ENCODE measurements around the gene LCORL. TPM values are rescaled to one million over a fixed set of nuclear protein-coding genes. Genes with fewer than 3 reads are reported as not detected.

Gene LCORL
- total RNA-seq, 1 donor from 2014 or later, result 1.4 TPM

DNA sequence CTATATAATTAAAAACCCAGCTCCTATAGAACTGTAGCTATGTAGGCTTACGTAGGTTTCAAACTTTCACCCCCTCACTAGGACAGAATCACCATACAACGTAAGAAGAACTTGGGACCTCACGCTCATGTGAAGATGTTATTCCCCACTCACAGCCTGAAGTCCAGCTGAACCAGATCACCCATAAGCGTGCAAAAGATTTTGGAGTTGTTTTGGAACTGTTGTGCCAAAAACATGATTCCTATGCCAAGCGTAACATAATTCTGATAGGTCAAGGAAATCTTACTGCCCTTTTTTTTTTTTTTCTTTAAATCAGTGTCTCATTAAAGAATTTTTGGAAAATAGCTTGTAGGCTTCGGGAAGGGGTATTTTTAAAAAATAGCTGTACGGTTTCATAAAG is 57.0 kb downstream of the LCORL start:
- intact Hi-C loops (cut with DNase I), result no loop called here
- TF ChIP-seq, protein P1, sequence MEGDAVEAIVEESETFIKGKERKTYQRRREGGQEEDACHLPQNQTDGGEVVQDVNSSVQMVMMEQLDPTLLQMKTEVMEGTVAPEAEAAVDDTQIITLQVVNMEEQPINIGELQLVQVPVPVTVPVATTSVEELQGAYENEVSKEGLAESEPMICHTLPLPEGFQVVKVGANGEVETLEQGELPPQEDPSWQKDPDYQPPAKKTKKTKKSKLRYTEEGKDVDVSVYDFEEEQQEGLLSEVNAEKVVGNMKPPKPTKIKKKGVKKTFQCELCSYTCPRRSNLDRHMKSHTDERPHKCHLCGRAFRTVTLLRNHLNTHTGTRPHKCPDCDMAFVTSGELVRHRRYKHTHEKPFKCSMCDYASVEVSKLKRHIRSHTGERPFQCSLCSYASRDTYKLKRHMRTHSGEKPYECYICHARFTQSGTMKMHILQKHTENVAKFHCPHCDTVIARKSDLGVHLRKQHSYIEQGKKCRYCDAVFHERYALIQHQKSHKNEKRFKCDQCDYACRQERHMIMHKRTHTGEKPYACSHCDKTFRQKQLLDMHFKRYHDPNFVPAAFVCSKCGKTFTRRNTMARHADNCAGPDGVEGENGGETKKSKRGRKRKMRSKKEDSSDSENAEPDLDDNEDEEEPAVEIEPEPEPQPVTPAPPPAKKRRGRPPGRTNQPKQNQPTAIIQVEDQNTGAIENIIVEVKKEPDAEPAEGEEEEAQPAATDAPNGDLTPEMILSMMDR (IDR thresholded peaks at IDR 0.05), result no peak
- DNase-seq (ENCODE audit: low spot score in 2 of 2), result no peak
- Histone ChIP-seq H3K36me3 (peaks cover 0 to 7% of the 10 kb centered on the region in 2 donors), H3K4me3 (no peak overlapping the region), H3K27ac (no peak overlapping the region), H3K4me1 (no peaks in the 10 kb centered on the region), H3K27me3 (no peaks in the 10 kb centered on the region), H3K9me3 (no peaks in the 10 kb centered on the region)

DNA sequence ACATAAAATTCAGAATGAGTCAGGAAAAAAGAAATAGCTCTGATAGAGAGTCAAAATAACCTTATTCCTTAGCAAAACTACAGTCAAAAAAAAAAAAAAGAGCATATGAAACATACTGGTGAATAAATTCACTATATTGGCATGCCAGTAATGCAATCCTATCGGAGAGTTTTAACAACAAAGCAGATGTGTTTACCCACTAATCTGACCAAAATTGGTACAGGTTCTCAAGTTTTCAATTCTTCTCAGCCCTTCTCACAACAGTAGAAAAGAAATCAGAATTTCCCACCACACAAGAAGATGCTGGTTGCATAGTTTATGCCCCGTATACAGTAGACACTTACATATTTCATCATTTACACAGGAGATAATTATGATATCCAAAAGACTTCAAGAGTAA is 59.4 kb downstream of the LCORL start:
- Histone ChIP-seq H3K4me3 (no peak overlapping the region), H3K4me1 (no peaks in the 10 kb centered on the region), H3K36me3 (peaks cover 0 to 7% of the 10 kb centered on the region in 2 donors), H3K27ac (no peak overlapping the region), H3K27me3 (no peaks in the 10 kb centered on the region), H3K9me3 (no peaks in the 10 kb centered on the region)
- intact Hi-C loops (cut with DNase I), result no loop called here
- no peak for DNase-seq (ENCODE audit: low spot score in 2 of 2)
- TF ChIP-seq, protein P1 (IDR thresholded peaks at IDR 0.05), result no peak

DNA sequence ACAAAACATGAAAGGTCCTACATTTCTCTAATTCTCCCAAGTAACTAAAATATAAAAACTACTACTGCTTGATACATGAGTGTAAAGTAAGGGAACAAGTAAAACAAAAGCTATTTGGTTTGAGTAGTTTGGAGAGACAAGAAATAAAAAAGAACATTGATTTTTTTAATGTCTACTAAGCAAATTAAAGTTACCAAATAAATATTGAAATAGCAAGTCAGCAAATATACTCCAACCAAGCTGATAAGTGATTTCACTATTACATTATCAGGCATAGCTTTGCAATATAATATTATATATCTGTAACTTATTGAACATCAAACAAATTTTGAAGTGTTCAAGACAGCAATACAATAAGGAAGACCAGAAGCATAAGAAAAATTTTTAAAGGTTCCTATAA is 60.3 kb downstream of the LCORL start:
- intact Hi-C loops (cut with DNase I), result no loop called here
- no peaks in the 10 kb centered on the region for H3K9me3 ChIP-seq
- peaks cover 0 to 7% of the 10 kb centered on the region in 2 donors for H3K36me3 ChIP-seq
- no peak overlapping the region for H3K4me3 ChIP-seq
- no peak for DNase-seq (ENCODE audit: low spot score in 2 of 2)
- H3K27ac ChIP-seq, result no peak overlapping the region
- H3K4me1 ChIP-seq, result no peaks in the 10 kb centered on the region
- TF ChIP-seq, protein P1 (IDR thresholded peaks at IDR 0.05), result no peak
- no peaks in the 10 kb centered on the region for H3K27me3 ChIP-seq

DNA sequence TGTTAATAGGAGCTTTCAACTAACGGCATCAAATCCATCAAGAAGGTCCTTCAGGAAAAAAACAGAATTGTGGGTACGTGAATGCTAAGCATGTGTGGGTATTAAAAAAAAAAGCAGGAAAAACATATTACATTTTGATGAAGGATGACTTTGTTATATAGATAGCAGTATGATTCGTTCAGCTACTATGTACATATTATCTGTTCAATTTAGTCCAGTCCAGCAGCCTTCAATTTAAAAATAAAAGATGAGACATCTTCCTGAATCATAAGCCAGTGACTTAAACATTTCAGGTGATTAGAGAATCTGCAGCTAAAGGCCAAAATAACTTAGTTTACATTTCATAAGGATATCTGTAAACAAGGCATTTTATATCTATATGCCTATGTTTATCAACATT is 63.4 kb downstream of the LCORL start:
- Histone ChIP-seq H3K27ac (no peak overlapping the region), H3K36me3 (peaks cover 0 to 14% of the 10 kb centered on the region in 2 donors), H3K27me3 (no peaks in the 10 kb centered on the region), H3K4me3 (no peak overlapping the region), H3K9me3 (no peaks in the 10 kb centered on the region), H3K4me1 (no peaks in the 10 kb centered on the region)
- TF ChIP-seq, protein P1 (IDR thresholded peaks at IDR 0.05), result no peak
- DNase-seq (ENCODE audit: low spot score in 2 of 2), result no peak
- intact Hi-C loops (cut with DNase I), result no loop called here

DNA sequence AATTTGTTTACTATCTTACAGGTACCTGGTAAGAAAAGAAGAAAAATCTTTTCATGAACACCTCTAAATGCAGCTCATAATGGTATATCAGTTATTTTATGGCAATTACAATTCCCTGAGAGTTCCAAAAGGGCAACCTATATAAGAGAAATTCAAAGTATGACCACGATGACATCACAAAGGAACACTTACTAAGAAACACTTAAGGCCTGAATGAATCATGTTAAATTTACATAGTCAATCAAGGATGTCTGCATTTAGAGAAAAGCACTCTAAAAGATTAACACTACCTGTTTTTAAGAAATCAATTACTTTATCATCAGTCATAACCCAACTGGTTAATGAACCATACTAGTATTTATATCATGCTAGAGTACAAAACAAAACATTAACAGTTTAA is 63.9 kb downstream of the LCORL start:
- TF ChIP-seq, protein P1 (IDR thresholded peaks at IDR 0.05), result no peak
- no peaks in the 10 kb centered on the region for H3K4me1 ChIP-seq
- peaks cover 0 to 14% of the 10 kb centered on the region in 2 donors for H3K36me3 ChIP-seq
- H3K27me3 ChIP-seq, result no peaks in the 10 kb centered on the region
- no peak overlapping the region for H3K4me3 ChIP-seq
- no peak for DNase-seq (ENCODE audit: low spot score in 2 of 2)
- H3K27ac ChIP-seq, result no peak overlapping the region
- no peaks in the 10 kb centered on the region for H3K9me3 ChIP-seq
- intact Hi-C loops (cut with DNase I), result no loop called here

DNA sequence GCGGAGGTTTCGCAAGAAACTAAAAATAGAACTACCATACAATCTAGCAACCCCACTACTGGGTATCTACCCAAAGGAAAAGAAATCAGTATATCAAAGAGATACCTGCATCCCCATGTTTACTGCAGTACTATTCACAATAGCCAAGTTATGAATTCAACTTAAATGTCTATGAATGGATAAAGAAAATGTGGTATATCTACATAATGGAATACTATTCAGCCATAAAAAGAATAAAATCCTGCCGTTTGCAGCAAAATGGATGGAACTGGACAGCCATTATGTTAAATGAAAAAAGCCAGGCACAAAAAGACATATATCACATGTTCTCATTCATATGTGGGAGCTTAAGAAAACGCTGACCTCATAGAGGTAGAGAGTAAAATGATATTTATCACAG is 65.3 kb downstream of the LCORL start:
- intact Hi-C loops (cut with DNase I), result no loop called here
- Histone ChIP-seq H3K27me3 (no peaks in the 10 kb centered on the region), H3K4me3 (no peak overlapping the region), H3K27ac (no peak overlapping the region), H3K9me3 (no peaks in the 10 kb centered on the region), H3K36me3 (peaks cover 0 to 7% of the 10 kb centered on the region in 2 donors), H3K4me1 (no peaks in the 10 kb centered on the region)
- DNase-seq (ENCODE audit: low spot score in 2 of 2), result no peak
- TF ChIP-seq, protein P1 (IDR thresholded peaks at IDR 0.05), result no peak
